NCI-H2196 (cell line): ENCODE data around the gene NAT14.

Source experiments
- DNase-seq: peaks from one replicate; lab custom pipeline; 2025; ENCODE audit not compliant: unreplicated experiment; lab: John Stamatoyannopoulos, UW

Gene NAT14

GRCh38 chr19:55467236-55468053 lies 17.5 kb upstream of the NAT14 start:
- DNase-seq, result peak; percentile 49

- no peak for DNase-seq
These were observed 17.0 kb upstream of the NAT14 start for GRCh38 chr19:55468054-55468393.

GRCh38 chr19:55471266-55471665 lies 13.7 kb upstream of the NAT14 start:
- DNase-seq, result no peak

- DNase-seq, result no peak
These were observed 12.5 kb upstream of the NAT14 start for GRCh38 chr19:55472463-55472862.

DNA sequence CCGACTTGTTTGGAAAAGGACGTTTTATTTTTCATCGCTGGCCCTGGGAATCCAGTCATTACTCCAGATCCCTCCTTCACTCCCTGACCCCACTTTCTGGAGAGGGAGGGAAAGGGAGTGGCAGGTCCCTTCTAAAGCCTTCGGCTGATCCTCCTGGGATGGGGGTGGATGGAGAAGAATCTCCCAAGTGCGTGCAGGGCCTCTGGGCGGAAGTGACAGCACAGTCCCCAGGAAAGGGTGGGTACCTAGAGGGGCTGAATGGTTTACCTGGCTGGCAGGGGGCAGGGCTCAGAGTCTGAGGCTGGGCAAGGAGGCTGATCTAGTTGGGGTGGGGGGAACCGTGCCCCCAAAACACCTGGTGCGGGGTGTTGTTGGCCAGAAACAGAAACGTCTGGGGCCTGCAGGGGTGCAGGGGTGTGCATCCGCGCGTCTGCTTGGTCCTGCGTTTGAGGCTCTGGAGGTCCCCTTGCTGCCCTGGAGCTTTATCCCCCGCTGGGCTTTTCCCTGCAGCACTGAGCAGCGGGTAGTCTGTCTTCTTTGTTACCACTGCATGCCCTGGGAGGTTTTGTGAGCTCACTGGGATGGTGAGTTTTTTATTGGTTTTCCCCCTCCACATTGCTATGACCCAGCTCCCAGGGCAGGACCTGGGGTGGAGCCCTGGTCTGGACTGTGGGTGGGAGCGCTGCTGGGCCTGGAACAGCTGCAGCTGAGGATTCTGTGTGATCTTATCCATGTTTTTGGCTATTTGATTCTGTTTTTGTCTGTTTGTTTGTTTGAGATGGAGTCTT lies 11.6 kb upstream of the NAT14 start:
- no peak for DNase-seq

DNA sequence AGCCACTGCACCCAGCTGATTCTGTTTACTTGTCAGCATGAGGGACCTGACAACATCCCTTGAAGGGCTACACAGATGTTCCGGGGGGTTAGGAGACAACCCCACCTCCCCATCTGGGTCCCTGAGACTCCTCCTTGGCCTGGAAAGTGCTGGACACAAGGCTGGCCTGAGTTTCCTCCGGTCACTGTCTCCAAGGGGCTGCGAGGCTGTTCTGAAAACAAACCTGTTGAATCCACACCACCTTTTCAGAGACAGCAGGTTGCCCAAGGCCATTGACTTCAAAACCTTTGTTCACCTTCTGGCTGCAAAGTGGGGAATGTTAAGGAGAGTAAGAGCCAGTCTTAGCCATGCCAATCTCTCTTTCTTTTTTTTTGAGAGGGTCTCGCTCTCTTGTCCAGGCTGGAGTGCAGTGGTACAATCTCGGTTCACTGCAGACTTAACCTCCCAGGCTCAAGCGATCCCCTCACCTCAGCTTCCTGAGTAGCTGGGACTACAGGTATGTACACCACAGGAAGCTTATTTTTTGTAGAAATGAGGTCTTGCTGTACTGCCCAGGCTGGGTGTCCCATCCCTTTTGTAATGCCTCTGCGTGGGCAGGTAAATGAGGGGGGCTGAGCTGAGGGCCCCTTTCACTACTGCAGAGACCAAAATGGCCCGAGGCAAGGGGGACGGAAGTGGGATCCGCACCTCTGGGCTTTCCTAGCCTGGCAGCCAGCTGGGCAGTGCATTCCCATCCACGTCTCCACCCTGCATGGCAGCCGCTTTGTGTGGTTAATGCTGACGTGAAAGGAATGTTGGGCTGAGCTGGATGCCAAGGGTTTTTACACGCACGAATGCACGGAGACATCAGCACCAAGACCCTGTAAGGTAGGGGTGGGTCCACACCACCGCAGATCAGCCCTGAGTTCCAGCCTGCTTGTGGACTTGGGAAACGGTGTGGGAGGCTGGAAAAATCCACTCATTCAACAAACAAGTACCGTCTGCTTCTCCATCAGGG lies 10.4 kb upstream of the NAT14 start:
- no peak for DNase-seq

- DNase-seq, result peak; percentile 98
These were observed 8.8 kb upstream of the NAT14 start, which contains the start of gene ZNF628 for GRCh38 chr19:55476100-55476775. Gene ZNF628, plus strand, starts transcription at chr19:55476617. Its CDS starts 3,294 bp downstream, at chr19:55479911.

DNA sequence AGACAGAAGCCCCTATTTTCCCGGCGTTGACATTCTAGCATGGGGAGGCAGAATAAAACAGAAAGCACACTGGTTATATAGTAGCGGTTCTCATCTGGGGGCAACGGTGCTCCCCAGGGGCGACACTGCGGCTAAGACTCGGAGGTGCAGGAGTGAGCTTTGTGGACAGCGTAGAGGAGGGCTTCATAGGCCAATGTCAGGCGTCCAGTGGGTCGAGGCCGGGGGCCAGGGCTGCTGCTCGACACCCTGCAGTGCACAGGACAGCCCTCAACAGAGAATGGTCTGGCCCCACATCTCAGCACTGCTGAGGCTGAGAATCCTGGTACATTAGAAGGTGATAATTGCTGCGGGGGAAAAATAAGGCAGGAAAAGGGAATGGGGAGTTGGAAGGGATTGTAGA lies 7.1 kb upstream of the NAT14 start:
- no peak for DNase-seq

DNA sequence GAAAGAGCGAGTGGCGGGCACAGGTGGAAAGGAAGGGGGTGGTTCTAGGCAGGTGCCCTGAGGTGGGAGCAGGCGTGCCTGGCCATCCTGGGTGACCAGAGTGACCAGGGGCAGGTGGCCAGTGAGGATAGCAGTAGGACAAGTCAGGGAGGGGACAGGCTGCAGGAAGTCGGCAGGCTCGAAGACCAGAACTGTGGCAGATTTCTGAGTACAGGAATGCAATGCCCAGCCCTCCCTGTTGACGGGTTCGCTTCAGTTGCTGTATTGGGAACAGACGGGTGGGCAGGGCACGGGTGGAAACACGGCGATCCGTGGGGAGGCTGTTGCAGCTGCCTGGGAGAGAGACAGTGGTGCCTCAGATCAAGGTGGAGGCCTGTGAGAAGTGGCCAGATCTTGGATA lies 6.6 kb upstream of the NAT14 start:
- no peak for DNase-seq

- no peak for DNase-seq
These were observed 5.9 kb upstream of the NAT14 start for GRCh38 chr19:55479045-55479444.

GRCh38 chr19:55479451-55480230 lies 5.3 kb upstream of the NAT14 start:
- no peak for DNase-seq

DNA sequence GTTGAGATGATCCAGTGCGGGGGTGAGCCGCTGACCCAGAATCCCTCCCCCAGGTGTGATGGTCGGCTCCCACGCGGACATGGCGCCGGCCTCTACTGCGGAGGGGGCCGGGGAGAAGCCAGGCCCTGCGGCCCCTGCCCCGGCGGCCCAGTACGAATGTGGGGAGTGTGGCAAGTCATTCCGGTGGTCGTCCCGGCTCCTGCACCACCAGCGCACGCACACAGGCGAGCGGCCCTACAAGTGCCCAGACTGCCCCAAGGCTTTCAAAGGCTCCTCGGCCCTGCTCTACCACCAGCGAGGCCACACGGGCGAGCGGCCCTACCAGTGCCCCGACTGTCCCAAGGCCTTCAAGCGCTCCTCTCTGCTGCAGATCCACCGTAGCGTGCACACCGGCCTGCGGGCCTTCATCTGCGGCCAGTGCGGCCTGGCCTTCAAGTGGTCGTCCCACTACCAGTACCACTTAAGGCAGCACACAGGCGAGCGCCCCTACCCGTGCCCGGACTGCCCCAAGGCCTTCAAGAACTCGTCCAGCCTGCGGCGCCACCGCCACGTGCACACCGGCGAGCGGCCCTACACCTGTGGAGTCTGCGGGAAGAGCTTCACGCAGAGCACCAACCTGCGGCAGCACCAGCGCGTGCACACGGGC lies 3.7 kb upstream of the NAT14 start:
- DNase-seq, result no peak

DNA sequence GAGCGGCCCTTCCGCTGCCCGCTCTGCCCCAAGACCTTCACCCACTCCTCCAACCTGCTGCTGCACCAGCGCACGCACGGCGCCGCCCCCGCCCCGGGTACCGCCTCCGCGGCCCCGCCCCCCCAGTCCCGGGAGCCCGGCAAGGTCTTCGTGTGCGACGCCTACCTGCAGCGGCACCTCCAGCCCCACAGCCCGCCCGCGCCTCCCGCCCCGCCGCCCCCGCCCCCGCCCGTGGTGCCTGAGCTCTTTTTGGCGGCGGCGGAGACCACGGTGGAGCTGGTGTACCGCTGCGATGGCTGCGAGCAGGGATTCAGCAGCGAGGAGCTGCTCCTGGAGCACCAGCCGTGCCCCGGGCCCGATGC lies 3.2 kb upstream of the NAT14 start:
- DNase-seq, result no peak

DNA sequence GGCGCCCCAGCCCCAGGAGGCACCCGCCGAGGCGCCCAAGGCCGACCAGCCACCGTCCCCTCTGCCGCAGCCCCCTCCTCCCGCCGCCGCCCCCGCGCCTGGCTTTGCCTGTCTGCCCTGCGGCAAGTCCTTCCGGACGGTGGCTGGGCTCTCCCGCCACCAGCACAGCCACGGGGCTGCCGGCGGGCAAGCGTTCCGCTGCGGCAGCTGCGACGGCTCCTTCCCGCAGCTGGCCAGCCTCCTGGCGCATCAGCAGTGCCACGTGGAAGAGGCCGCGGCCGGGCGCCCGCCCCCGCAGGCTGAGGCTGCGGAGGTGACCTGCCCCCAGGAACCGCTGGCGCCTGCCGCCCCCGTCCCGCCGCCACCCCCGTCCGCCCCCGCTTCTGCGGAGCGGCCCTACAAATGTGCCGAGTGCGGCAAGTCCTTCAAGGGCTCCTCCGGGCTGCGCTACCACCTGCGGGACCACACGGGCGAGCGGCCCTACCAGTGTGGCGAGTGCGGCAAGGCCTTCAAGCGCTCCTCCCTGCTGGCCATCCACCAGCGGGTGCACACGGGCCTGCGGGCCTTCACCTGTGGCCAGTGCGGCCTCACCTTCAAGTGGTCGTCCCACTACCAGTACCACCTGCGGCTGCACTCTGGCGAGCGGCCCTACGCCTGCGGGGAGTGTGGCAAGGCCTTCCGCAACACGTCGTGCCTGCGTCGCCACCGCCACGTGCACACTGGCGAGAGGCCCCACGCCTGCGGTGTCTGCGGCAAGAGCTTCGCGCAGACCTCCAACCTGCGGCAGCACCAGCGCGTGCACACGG lies 2.6 kb upstream of the NAT14 start:
- no peak for DNase-seq

GRCh38 chr19:55482967-55483705 lies 1.9 kb upstream of the NAT14 start:
- no peak for DNase-seq

- no peak for DNase-seq
These were observed 1.0 kb upstream of the NAT14 start for GRCh38 chr19:55483706-55484592.

DNA sequence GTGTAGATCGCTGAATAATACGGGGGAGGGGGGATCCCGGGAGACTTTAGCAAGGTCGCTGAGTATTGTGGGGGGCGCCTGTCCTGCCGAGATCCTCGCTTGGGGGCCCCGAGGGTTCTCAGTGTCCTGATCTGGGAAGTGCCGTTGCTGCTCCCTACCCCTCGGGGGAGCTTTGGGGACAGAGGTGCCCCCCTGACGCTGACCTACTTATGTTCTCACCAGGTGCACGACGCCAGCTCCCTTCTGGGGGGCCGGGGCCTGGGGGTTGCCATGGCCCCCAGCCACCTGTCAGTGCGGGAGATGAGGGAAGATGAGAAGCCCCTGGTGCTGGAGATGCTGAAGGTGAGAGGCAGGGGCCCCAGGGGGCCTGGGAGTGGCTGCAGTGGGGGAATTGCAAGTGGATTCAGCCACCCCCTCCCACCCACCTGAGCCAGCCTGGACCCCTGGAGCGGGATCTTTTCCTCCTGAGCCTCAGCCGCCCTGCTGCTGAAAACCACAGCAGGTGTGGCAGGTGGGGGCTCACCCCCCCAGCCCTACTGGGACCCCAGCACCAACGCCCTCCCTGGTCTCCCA lies 537 bp downstream of the NAT14 start:
- no peak for DNase-seq
